ENCODE results near the gene CLASP1.

Gene CLASP1

DNA sequence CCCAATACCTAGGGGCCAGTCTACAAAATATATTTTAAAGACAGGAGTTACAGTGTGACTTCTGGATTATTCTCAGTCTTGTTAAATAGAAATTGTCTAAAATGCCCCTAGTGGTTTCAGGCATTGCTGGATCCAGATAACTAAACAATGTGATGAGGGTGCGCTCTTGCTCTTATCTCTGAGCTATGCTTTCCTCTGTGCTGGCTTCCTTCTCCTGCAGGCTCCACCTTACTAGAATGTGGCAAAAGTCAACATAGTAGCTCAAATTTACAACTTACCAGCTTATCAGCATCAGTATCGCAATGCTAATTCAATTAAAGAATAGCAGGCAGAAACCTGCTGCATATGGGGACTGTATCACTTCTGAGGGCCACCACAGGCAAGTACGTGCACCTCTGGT, 179.9 kb downstream of the CLASP1 start:
- Histone ChIP-seq H3K27ac (ENCODE audit: low read depth, low read length, poor library complexity, severe bottlenecking) (no peak overlapping the region), H3K9me3 (ENCODE audit: low read length) (peaks cover 2% of the 10 kb centered on the region; the same call in 1 of the 2 replicates), H3K4me1 (ENCODE audit: insufficient read depth, low read length, severe bottlenecking) (no peaks in the 10 kb centered on the region), H3K79me2 (ENCODE audit: insufficient read depth, low read length) (no peaks in the 10 kb centered on the region), H3K9ac (ENCODE audit: low read length) (no peak overlapping the region), H3K36me3 (ENCODE audit: insufficient read depth, low read length) (peaks cover 61% of the 10 kb centered on the region), H3K4me3 (ENCODE audit: low read depth, low read length, poor library complexity, severe bottlenecking) (no peak overlapping the region), H3F3A (ENCODE audit: insufficient read depth, low read length) (no peaks in the 10 kb centered on the region), H3K27me3 (ENCODE audit: insufficient read depth, low read length) (no peaks in the 10 kb centered on the region), H2AFZ (ENCODE audit: low read length) (no peak overlapping the region), H3K4me2 (ENCODE audit: low read length) (no peak overlapping the region), H3K9me2 (ENCODE audit: low read depth, low read length) (no peaks in the 10 kb centered on the region), H4K20me1 (ENCODE audit: insufficient read depth, low read length) (no peaks in the 10 kb centered on the region)
- TF ChIP-seq CTCF (IDR thresholded peaks at IDR 0.05; ENCODE audit: low read length) (no peak), EZH2 (IDR thresholded peaks at IDR 0.05; ENCODE audit: borderline replicate concordance, low read length) (no peak)

GRCh38 chr2:121468936-121469335, 180.3 kb downstream of the CLASP1 start:
- Histone ChIP-seq H3K27ac (ENCODE audit: low read depth, low read length, poor library complexity, severe bottlenecking) (no peak overlapping the region), H3K27me3 (ENCODE audit: insufficient read depth, low read length) (no peaks in the 10 kb centered on the region), H3K4me1 (ENCODE audit: insufficient read depth, low read length, severe bottlenecking) (no peaks in the 10 kb centered on the region), H3K9me2 (ENCODE audit: low read depth, low read length) (no peaks in the 10 kb centered on the region), H3F3A (ENCODE audit: insufficient read depth, low read length) (no peaks in the 10 kb centered on the region), H3K36me3 (ENCODE audit: insufficient read depth, low read length) (peaks cover 61% of the 10 kb centered on the region), H2AFZ (ENCODE audit: low read length) (no peak overlapping the region), H3K9me3 (ENCODE audit: low read length) (peaks cover 2% of the 10 kb centered on the region; the same call in 1 of the 2 replicates), H3K4me3 (ENCODE audit: low read depth, low read length, poor library complexity, severe bottlenecking) (no peak overlapping the region), H3K79me2 (ENCODE audit: insufficient read depth, low read length) (no peaks in the 10 kb centered on the region), H3K4me2 (ENCODE audit: low read length) (no peak overlapping the region), H4K20me1 (ENCODE audit: insufficient read depth, low read length) (no peaks in the 10 kb centered on the region), H3K9ac (ENCODE audit: low read length) (no peak overlapping the region)
- TF ChIP-seq CTCF (IDR thresholded peaks at IDR 0.05; ENCODE audit: low read length) (no peak), EZH2 (IDR thresholded peaks at IDR 0.05; ENCODE audit: borderline replicate concordance, low read length) (no peak)

DNA sequence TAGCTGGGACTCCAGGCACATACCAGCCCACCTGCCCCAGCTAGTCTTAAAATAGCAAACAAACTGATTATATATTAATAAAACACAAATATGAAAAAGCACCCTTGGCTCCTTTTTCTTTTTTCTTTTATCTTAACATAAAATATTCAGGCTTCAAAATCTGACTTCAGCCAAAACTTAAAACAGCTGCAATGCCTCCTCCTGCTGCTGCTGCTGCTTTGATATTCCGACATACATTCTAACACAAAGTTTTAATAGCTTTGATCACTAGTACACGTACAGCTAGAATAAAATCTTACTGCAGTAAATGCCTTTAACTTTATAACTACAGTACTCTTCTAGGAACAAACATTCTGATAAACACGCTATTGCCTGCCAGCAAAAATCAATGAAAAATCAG, 190.0 kb downstream of the CLASP1 start:
- Histone ChIP-seq H3K79me2 (ENCODE audit: insufficient read depth, low read length) (no peaks in the 10 kb centered on the region), H3K27ac (ENCODE audit: low read depth, low read length, poor library complexity, severe bottlenecking) (no peak overlapping the region), H2AFZ (ENCODE audit: low read length) (no peak overlapping the region), H3F3A (ENCODE audit: insufficient read depth, low read length) (no peaks in the 10 kb centered on the region), H3K27me3 (ENCODE audit: insufficient read depth, low read length) (no peaks in the 10 kb centered on the region), H3K9ac (ENCODE audit: low read length) (no peak overlapping the region), H3K9me3 (ENCODE audit: low read length) (no peaks in the 10 kb centered on the region), H3K9me2 (ENCODE audit: low read depth, low read length) (no peaks in the 10 kb centered on the region), H3K4me3 (ENCODE audit: low read depth, low read length, poor library complexity, severe bottlenecking) (no peak overlapping the region), H4K20me1 (ENCODE audit: insufficient read depth, low read length) (no peaks in the 10 kb centered on the region), H3K4me2 (ENCODE audit: low read length) (no peak overlapping the region), H3K4me1 (ENCODE audit: insufficient read depth, low read length, severe bottlenecking) (no peaks in the 10 kb centered on the region), H3K36me3 (ENCODE audit: insufficient read depth, low read length) (peaks cover 82% of the 10 kb centered on the region; the same call in 1 of the 2 replicates)
- TF ChIP-seq EZH2 (IDR thresholded peaks at IDR 0.05; ENCODE audit: borderline replicate concordance, low read length) (no peak), CTCF (IDR thresholded peaks at IDR 0.05; ENCODE audit: low read length) (no peak)

Measured in OCI-LY1 (cell line).